PFSK-1 (cell line): ENCODE data around the gene SPIRE2.

Experiments used
- FOXP2 ChIP-seq: optimal IDR thresholded peaks from 2 replicates; pipeline ENCODE3; 2011; ENCODE audit warnings: borderline replicate concordance, control low read depth, inconsistent platforms; ENCODE audit not compliant: insufficient read depth; ENCODE audit errors: extremely low read length, extremely low read depth
- POLR2AphosphoS5 ChIP-seq: IDR thresholded peaks from 2 replicates; pipeline ENCODE4 v1.6.1; 2012; ENCODE audit warnings: low read depth, mild to moderate bottlenecking, control low read depth, low read length, moderate library complexity
- SIN3A ChIP-seq: IDR thresholded peaks from 2 replicates; pipeline ENCODE4 v1.6.1; 2012; ENCODE audit warnings: mild to moderate bottlenecking, low read length, moderate library complexity, borderline replicate concordance; ENCODE audit not compliant: insufficient read depth
- TAF1 ChIP-seq: IDR thresholded peaks from 2 replicates; pipeline ENCODE4 v1.6.1; 2012; ENCODE audit warnings: low read length, control low read depth, borderline replicate concordance; ENCODE audit not compliant: insufficient read depth
- TF ChIP-seq, protein P1 (sequence below), 2 experiments: IDR thresholded peaks; 2 replicates each; pipeline versions ENCODE4 v1.6.1 to v1.8.0; 2011 to 2012; ENCODE audit warnings: low read depth in 2 of 2, low read length in 2 of 2, control low read depth in 1 of 2, inconsistent platforms in 1 of 2, mild to moderate bottlenecking in 1 of 2, moderate library complexity in 1 of 2; ENCODE audit not compliant: insufficient read depth in 1 of 2

The SPIRE2 gene

DNA sequence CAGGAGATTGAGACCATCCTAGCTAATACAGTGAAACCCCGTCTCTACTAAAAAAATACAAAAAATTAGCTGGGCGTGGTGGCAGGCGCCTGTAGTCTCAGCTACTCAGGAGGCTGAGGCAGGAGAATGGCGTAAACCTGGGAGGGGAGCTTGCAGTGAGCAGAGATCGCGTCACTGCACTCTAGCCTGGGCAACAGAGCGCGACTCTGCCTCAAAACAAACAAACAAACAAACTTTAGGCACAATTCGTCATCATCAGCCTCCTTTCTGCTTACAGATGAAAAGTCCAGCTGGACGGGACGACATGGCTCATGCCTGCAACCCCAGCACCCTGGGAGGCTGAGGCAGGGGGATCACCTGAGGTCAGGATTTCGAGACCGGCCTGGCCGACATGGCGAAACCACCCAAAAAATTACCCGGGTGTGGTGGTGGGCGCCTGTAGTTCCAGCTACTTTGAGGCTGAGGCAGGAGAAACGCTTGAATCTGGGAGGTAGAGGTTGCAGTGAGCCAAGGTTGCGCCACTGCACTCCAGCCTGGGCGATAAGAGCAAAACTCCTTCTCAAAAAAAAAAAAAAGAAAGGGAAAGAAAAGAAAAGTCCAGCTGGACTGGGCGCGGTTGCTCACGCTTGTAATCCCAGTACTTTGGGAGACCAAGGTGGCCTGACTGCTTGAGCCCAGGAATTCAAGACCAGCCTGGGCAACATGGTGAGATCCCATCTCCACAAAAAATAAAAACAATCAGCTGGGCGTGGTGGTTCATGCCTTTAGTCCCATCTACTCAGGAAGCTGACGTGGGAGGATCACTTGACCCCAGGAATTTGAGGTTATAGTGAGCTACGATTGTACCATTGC, 1.5 kb upstream of the SPIRE2 start:
- TF ChIP-seq FOXP2, result no peak
- TF ChIP-seq, protein P1, sequence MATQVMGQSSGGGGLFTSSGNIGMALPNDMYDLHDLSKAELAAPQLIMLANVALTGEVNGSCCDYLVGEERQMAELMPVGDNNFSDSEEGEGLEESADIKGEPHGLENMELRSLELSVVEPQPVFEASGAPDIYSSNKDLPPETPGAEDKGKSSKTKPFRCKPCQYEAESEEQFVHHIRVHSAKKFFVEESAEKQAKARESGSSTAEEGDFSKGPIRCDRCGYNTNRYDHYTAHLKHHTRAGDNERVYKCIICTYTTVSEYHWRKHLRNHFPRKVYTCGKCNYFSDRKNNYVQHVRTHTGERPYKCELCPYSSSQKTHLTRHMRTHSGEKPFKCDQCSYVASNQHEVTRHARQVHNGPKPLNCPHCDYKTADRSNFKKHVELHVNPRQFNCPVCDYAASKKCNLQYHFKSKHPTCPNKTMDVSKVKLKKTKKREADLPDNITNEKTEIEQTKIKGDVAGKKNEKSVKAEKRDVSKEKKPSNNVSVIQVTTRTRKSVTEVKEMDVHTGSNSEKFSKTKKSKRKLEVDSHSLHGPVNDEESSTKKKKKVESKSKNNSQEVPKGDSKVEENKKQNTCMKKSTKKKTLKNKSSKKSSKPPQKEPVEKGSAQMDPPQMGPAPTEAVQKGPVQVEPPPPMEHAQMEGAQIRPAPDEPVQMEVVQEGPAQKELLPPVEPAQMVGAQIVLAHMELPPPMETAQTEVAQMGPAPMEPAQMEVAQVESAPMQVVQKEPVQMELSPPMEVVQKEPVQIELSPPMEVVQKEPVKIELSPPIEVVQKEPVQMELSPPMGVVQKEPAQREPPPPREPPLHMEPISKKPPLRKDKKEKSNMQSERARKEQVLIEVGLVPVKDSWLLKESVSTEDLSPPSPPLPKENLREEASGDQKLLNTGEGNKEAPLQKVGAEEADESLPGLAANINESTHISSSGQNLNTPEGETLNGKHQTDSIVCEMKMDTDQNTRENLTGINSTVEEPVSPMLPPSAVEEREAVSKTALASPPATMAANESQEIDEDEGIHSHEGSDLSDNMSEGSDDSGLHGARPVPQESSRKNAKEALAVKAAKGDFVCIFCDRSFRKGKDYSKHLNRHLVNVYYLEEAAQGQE (IDR thresholded peaks at IDR 0.05; ENCODE audit: insufficient read depth in 1 of 2, low read depth in 2 of 2, low read length in 2 of 2), result no peak
- TF ChIP-seq TAF1, result no peak
- TF ChIP-seq POLR2AphosphoS5, result no peak
- no peak for TF ChIP-seq SIN3A

DNA sequence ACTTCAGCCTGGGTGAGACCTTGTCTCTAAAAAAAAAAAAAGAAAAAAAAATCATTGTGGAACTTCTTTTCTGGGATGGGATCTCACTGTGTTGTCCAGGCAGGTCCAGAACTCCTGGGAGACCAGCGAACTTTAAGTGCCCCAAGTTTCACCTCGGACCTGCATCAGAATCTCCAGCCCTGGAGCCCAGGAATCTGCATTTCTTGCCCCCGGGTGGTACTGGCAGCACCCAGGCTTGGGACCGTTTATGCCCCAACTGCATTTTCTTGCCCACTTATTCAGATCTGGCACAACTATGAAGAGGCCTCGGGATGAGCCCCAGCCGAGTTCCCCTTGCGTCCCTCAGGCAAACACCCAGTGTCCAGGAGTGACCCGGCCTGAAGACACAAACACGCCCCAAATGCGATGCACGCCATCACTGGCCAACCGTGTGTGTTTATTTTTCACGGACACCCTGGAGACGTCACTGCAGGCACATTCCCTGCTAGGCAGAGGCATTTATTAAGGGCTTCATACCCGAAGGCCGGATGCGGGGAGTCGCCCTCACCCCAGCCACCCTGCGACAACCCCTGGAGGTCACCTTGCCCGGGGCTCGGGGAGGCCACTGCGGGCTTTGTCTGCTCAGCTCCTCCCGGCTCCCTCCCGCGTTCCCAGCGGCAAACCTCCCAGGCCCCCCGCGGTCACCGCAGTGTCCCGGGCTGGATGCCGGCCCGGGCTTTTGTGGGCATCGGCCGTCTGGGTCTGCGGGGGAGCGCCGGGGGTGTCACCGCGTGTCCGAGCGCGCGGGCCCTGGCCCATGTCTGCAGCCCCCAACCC, 684 bp upstream of the SPIRE2 start:
- TF ChIP-seq POLR2AphosphoS5, result no peak; the same call in 1 of the 2 replicates
- no peak for TF ChIP-seq TAF1
- TF ChIP-seq, protein P1 (IDR thresholded peaks at IDR 0.05; ENCODE audit: insufficient read depth in 1 of 2, low read depth in 2 of 2, low read length in 2 of 2), result no peak
- TF ChIP-seq SIN3A, result no peak
- no peak for TF ChIP-seq FOXP2

DNA sequence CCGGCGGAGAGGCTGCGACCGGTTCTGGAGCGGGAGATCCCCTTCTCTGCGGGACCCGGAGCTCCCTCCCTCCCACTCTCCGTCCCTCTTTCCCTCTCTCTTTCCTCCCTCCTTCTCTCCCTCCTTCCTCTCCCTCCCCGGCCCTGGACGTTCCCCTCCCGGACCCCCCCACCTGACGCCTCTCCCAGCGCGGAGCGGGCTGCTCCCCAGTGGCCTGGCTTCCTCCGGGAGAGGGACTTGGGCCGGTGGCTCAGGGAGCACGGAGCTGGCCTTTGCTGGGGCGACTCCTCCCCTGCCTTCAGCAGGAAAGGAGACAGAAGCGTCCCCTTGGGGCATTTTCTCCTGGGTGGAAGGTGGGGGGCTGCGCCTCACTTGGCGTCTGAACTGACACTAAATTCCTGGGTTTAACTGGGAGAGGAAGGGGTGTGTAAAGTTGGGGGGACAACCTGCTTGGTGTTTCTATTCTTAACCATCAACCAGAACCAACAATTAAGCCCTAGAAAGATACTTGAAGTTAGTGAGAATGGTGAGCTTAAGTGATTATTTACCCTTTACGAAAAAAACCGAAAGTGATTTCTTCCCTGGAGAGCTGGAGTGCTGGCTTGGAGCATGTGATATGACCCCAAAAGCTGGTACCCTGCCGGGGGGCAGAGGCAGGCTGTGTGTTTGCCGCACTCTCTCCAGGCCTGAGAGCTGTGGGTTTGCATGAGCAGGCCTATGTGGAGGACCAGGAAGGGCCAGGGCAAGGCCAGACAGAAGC, 775 bp downstream of the SPIRE2 start:
- no peak for TF ChIP-seq TAF1

DNA sequence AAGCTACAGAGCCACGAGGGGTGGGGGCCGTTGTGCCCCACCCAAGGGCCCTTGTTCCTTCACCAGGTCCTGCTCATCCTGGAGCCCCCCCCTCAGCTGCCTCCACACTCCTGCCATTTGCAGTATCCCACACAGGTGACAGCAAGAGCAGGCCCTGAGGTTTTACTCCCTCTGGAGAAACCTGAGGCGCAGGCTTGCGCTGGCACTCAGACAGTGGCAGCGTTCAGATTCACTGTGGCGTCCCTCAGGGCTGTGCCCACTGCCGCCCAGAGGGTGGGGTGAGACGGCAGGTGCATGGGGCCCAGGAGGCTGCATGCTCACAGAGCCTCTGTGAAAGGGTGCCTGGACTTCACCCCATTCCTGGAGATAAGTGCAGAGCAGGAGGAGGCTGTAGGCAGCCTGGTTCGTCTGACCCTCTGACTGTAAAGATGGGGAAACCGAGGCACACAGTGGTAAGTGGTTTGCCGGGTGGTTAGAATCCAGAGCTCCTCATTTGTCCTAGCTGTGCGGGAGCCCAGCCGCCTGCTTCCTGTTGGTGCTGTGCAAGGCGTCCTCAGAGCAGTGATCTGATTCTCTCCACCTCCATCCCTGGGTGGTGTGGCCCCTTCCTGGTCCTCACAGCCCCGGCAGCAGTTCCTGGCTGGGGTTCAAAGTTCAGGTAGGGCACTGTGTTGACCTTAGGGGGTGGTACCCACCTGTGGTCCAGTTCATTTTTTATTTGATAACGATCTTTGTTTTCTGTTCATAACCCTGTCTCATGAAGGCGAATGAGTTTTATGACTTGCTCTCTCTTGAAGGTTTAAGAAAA, 1.6 kb downstream of the SPIRE2 start:
- TF ChIP-seq POLR2AphosphoS5 (no peak), FOXP2 (no peak), TAF1 (no peak), SIN3A (no peak)
- TF ChIP-seq, protein P1 (IDR thresholded peaks at IDR 0.05; ENCODE audit: insufficient read depth in 1 of 2, low read depth in 2 of 2, low read length in 2 of 2), result no peak
